NOMO-1 treated with DMSO at 0.1 percent for 48 hours (cell line): Measurements from ENCODE around the gene EMC8.
"Not testable (repeated sequence)": the region's sequence is repeated elsewhere in the genome, so short reads cannot be mapped to it uniquely, and the experiment has no call there.

Experiments
- DNase-seq: peaks from one replicate; lab custom pipeline; 2025; ENCODE audit not compliant: unreplicated experiment; lab: John Stamatoyannopoulos, UW

Gene EMC8

GRCh38 chr16:85835227-85835751, 35.9 kb upstream of the EMC8 start:
- DNase-seq: no peak

DNA sequence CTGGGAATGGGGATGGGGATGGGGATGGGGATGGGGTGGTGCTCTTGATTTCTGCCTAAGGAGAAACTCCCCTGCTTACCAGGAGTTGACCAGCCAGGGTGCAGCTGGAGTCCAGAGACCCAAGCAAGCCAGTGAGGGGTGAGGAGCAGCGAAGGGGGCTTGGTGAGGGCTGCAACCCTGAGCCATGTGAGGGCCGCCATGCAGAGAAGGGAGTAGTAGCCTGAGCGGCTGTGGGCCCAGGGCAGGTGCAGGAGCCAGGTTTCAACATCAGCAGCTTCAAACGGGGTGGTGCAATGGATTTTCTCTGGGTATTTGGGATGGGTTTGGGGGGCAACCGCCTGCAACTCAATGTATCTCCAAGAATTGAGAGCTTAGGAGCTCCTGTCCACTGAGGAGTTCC, 35.4 kb upstream of the EMC8 start:
- no peak for DNase-seq

DNA sequence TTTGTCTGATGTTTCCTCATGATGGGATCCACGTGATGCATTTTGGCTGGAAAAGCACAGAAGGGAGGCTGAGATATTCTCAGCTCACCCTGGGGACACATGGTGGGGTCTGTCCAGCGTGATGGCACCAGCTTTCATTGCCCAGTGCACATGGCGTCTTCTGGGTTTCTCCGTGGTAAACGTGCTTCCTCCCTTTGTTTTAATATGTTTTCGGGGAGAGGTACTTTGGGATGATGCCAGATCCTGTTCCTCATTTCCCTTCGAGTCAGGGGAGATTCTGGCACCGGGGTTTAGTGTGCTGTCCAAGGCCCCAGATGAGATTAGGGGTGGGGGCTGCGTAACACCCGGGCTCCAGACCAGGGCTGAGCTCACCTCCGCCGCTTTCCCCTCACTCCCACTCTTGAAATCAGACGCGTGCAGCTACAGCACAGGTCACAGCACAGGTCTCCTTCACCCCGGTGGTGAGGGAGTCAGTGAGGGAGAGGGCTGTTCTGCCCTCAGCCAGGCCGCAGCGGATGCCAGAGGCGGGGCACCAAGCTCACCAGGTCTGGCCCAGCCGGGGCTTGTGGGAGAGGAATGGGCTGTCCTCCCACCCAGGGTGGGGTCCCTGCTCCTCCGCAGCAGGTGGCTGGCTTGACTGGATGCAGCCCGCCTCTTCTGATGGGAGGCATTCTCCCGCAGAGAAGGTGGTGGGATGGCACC, 34.0 kb upstream of the EMC8 start:
- DNase-seq: no peak

GRCh38 chr16:85832570-85833218, 33.4 kb upstream of the EMC8 start:
- DNase-seq: no peak

GRCh38 chr16:85830821-85831220, 31.5 kb upstream of the EMC8 start:
- no peak for DNase-seq

DNA sequence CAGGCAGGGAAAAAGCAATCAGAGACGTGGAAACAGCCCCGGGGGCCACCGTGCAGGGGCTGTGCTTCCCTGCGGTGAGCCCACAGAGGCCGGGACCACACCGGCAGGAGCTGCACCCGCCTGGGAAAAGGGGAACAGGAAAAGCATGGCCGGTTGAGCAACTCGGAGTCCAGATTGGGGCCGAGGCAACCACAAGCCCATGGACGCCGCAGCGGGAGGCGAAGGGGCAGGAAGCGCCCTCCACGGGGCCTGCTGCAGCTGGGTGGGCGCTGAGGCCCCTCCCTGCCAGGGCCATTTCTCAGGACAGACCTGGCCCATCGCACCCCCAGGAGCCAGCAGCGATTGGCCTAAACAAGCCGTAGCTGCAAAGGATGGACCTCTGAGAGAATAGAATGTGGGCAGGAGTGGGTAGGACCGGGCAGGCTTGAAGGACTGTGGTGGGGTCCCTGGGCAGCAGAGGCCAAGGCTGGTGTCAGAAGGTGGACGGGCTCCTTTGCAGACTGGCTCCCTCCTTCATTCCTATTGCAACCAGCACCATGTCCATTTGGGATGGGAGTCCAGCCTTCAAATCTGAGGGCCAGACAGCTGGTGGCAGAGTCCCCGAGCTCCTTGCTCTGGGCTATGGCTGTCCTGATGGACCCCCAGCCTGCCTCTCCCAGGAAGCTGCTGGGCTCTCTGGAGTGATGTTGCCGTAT, 30.6 kb upstream of the EMC8 start:
- DNase-seq: peak; percentile 65

DNA sequence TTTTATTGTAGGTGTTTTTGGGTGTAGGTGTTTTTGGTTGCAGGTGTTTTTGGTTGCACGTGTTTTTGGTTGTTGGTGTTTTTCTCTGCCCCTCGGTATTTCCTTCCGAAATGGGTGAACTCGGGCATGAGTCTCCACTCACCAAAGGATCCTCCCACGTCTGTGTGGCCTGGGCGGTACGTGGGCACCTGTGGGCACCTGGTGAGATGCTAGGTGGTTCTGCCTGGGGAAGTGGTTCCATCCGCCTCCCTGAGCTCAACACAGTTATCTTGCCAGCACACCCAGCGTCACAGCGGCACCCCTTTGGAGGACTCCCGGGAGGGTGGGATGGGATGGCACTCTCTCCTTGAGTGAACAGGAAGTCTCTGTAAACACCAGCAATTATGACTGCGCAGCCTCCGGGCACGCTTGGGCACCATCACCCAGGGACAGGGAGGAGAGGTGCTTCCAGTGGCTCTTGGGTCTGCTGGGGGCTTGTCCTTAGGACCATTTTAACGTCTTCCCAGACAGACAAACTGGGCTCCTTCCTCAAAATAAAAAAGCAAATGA, 29.9 kb upstream of the EMC8 start:
- DNase-seq: no peak

DNA sequence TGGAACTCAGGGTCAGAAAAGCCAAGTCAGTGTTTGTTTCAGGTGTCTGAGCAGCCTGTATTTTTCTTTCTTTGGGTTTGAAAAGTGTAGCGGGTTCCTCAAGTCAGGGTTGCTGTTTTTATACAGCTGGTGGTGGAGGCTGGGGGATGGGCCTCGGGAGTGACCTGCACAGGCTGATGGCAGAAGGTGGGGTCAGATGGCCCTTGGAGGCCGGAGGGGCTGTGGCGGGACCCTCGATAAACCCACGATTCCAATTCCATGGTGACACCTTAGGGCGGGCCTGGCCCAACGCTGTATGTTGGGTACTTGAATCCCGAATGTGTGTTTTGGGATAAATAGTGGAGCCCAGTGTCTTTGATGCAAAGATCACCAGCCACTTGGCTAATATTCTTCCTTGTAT, 28.8 kb upstream of the EMC8 start:
- no peak for DNase-seq

GRCh38 chr16:85826686-85827247, 27.4 kb upstream of the EMC8 start:
- no peak for DNase-seq

GRCh38 chr16:85825326-85825725, 26.0 kb upstream of the EMC8 start:
- DNase-seq: no peak

GRCh38 chr16:85824161-85825135, 25.1 kb upstream of the EMC8 start:
- no peak for DNase-seq

DNA sequence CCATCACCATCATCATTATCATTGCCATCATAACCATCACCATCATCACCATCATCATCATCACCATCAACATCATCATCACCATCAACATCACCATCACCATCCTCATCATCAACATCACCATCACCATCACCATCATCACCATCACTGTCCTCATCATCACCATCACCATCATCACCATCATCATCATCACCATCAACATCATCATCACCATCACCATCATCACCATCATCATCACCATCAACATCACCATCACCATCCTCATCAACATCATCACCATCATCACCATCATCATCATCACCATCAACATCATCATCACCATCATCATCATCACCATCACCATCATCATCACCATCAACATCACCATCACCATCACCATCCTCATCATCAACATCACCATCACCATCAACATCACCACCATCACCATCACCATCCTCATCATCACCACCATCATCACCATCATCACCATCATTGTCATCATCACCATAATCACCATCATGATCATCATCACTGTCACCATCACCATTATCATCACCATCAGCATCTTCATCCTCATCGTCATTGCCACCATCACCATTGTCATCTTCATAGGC, 24.1 kb upstream of the EMC8 start:
- no peak for DNase-seq

- DNase-seq: no peak
Observed at GRCh38 chr16:85822145-85822544, 22.8 kb upstream of the EMC8 start.

DNA sequence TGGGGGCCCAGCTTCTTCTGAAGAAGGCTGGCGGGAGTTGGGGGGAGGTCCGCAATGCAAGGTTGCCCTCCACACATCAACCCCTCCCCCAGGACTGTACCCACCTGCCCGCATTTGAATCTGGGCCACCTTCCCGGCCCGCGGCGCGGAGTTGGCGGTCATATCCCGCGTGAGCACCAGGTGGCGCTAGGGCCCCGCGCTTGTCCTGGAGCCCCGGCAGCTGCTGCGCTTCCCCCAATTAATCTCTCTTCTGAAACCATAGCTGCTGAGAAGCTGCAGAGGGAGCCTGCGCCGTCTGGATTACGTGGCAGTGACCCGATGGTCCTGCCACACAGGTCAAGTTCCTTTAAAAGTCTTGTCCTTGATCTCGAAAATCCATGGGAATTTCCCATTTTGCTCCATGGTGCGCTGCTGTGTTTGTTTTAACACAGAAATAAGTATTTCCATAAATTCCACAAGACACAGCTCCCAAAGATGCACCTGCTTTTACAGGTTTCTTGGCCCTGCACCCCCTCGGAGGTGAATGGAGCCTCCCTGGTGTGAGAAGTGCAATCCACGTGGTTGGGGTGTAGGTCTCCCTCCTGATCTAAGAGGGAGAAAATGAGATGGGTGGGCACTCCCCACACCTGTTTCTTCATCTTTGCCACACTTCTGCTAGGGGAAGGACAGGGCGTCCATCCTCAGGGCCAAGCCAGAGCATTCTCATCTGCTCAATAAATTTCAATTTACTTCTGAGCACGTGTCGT, 22.2 kb upstream of the EMC8 start:
- DNase-seq: peak; percentile 89

DNA sequence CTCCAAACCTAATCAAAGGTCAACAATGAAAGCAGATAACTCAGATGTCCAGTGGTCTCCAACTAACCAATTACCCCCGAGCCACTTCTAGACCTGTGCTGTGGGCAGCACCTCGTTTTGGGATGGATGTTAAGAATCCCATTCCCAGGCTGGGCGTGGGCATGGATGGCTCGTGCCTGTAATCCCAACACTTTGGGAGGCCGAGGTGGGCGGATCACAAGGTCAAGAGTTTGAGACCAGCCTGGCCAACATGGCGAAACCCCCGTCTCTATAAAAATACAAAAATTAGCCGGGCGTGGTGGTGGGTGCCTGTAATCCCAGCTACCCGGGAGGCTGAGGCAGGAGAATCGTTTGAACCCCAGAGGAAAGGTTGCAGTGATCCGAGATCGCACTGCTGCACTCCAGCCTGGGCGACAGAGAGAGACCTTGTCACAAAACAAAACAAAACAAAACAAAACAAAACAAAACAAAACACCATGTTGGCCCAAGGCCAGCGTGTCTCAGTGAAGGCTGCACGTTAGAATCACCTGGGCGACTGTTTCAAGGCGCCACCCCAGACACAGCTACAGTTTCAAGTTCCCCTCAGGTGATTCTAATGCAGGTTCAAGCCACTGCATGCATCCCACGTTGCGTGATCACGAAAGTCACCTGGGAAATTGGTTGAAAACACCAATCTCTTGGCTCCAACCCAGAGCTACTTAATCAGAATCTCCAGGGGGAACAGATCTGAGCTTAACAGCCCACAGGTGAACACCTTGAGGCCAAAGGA, 21.4 kb upstream of the EMC8 start:
- no peak for DNase-seq

GRCh38 chr16:85819771-85820170, 20.4 kb upstream of the EMC8 start:
- DNase-seq: no peak

DNA sequence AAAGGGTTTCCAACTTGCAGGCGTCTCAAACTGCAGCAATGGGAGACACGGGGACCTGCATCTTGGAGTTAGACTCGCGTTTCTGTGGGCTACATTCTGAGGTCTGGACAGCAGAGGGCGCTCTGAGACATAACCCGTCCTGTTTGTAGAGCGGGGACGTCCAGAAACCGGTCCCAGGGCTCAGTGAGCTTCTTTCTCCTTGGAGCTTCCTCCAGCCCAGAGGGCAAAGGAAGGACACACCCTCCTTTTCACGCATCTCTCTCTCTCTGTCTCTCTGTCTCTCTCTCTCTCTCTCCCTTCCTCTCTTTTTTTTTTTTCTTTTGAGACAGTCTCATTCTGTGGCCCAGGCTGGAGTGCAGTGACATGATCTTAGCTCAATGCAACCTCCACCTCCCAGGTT, 19.9 kb upstream of the EMC8 start:
- DNase-seq: peak; percentile 84

DNA sequence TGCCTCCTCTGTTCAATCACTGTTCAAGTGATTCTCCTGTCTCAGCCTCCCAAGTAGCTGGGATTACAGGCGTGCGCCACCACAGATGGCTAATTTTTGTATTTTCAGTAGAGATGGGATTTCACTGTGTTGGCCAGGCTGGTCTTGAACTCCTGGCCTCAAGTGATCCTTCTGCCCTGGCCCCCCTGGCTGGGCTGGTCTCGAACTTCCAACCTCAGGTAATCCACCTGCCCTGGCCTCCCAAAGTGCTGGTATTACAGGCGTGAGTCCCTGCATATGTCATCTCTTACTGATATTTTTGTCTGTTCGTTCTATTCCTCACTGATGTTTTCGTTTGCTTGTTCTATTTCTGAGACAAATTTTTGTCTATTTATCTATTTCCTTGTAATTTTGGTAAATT, 17.9 kb upstream of the EMC8 start:
- DNase-seq: not testable (repeated sequence)
